Measurements from ENCODE around the gene LRRIQ4. TPM values are rescaled to one million over a fixed set of nuclear protein-coding genes. Genes with fewer than 3 reads are reported as not detected.

LRRIQ4 gene
- total and polyA plus RNA-seq, 7 experiments from 2014 or later = 0.12 TPM; not detected in 6

- H3K27ac ChIP-seq (ENCODE audit: low read depth, low read length) = no peak overlapping the region
- intact Hi-C loops (cut with micrococcal nuclease) = no loop called here
- POLR2A ChIA-PET = no interaction called here
These were observed 28.5 kb downstream of the LRRIQ4 start for GRCh38 chr3:169841171-169841570.

GRCh38 chr3:169842960-169843359 lies 30.3 kb downstream of the LRRIQ4 start:
- no peak for ATAC-seq
- peaks cover 0 to 4% (median 0%) of the 10 kb centered on the region in 7 donors for H3K4me1 Mint-ChIP-seq
- H3K4me1 ChIP-seq (ENCODE audit: control insufficient read depth in 2 of 2, insufficient read depth in 2 of 2, low read length in 2 of 2) = no peaks in the 10 kb centered on the region

More at GRCh38 chr3:169841171-169841570, 28.5 kb downstream of the LRRIQ4 start:
- H3K36me3 ChIP-seq (ENCODE audit: control insufficient read depth in 2 of 3, insufficient read depth in 3 of 3, low read length in 3 of 3) = no peaks in the 10 kb centered on the region
- CTCF ChIA-PET = interaction anchor here (0.6 kb wide), 1 partner anchor 131 kb away, joined by 3 read pairs; no protein-coding TSS in a partner anchor
- H3K9me3 Mint-ChIP-seq = no peaks in the 10 kb centered on the region
- DNase-seq (no peak), ATAC-seq (no peak)
- H3K36me3 Mint-ChIP-seq = peaks cover 0 to 3% (median 0%) of the 10 kb centered on the region in 5 donors
- H3K4me1 ChIP-seq (ENCODE audit: control insufficient read depth in 2 of 2, insufficient read depth in 2 of 2, low read length in 2 of 2) = no peaks in the 10 kb centered on the region
- H3K27ac Mint-ChIP-seq = no peak overlapping the region
- H3K4me3 Mint-ChIP-seq = no peak overlapping the region
- peaks cover 0 to 4% (median 0%) of the 10 kb centered on the region in 7 donors for H3K4me1 Mint-ChIP-seq
- H3K27me3 ChIP-seq (ENCODE audit: control insufficient read depth in 2 of 2, insufficient read depth in 2 of 2, low read length in 2 of 2) = no peaks in the 10 kb centered on the region
- peaks cover 6 to 24% (median 9%) of the 10 kb centered on the region in 5 donors for H3K27me3 Mint-ChIP-seq
- no peaks in the 10 kb centered on the region for H3K9me3 ChIP-seq (ENCODE audit: control insufficient read depth in 2 of 3, low read length in 3 of 3)
- H3K4me3 ChIP-seq (ENCODE audit: low read length) = no peak overlapping the region

GRCh38 chr3:169846458-169847193 lies 34.0 kb downstream of the LRRIQ4 start:
- peaks cover 0 to 24% (median 0%) of the 10 kb centered on the region in 5 donors for H3K27me3 Mint-ChIP-seq
- Histone ChIP-seq H3K36me3 (ENCODE audit: control insufficient read depth in 2 of 3, insufficient read depth in 3 of 3, low read length in 3 of 3) (no peaks in the 10 kb centered on the region), H3K27me3 (ENCODE audit: control insufficient read depth in 2 of 2, insufficient read depth in 2 of 2, low read length in 2 of 2) (no peaks in the 10 kb centered on the region), H3K4me3 (ENCODE audit: low read length) (no peak overlapping the region), H3K9me3 (ENCODE audit: control insufficient read depth in 2 of 3, low read length in 3 of 3) (no peaks in the 10 kb centered on the region), H3K27ac (ENCODE audit: low read depth, low read length) (no peak overlapping the region), H3K4me1 (ENCODE audit: control insufficient read depth in 2 of 2, insufficient read depth in 2 of 2, low read length in 2 of 2) (no peaks in the 10 kb centered on the region)
- no peak overlapping the region for H3K4me3 Mint-ChIP-seq
- intact Hi-C loops (cut with micrococcal nuclease) = no loop called here
- no peaks in the 10 kb centered on the region for H3K36me3 Mint-ChIP-seq
- no peak overlapping the region for H3K27ac Mint-ChIP-seq
- ChIA-PET CTCF (no interaction called here), POLR2A (interaction anchor here (0.6 kb wide), 1 partner anchor 981 kb away, joined by 3 read pairs; no protein-coding TSS in a partner anchor)
- H3K4me1 Mint-ChIP-seq = peaks cover 0 to 2% (median 0%) of the 10 kb centered on the region in 7 donors
- H3K9me3 Mint-ChIP-seq = no peaks in the 10 kb centered on the region
- ATAC-seq (peak; percentile 32), DNase-seq (no peak)

More at GRCh38 chr3:169842960-169843359, 30.3 kb downstream of the LRRIQ4 start:
- H3K9me3 ChIP-seq (ENCODE audit: control insufficient read depth in 2 of 3, low read length in 3 of 3) = no peaks in the 10 kb centered on the region
- intact Hi-C loops (cut with micrococcal nuclease) = no loop called here
- POLR2A ChIA-PET = no interaction called here
- H3K9me3 Mint-ChIP-seq = no peaks in the 10 kb centered on the region
- no peaks in the 10 kb centered on the region for H3K27me3 ChIP-seq (ENCODE audit: control insufficient read depth in 2 of 2, insufficient read depth in 2 of 2, low read length in 2 of 2)
- H3K36me3 Mint-ChIP-seq = peaks cover 0 to 3% (median 0%) of the 10 kb centered on the region in 5 donors
- DNase-seq = no peak
- no peaks in the 10 kb centered on the region for H3K36me3 ChIP-seq (ENCODE audit: control insufficient read depth in 2 of 3, insufficient read depth in 3 of 3, low read length in 3 of 3)
- H3K4me3 ChIP-seq (ENCODE audit: low read length) = no peak overlapping the region
- no peak overlapping the region for H3K27ac ChIP-seq (ENCODE audit: low read depth, low read length)
- peaks cover 6 to 28% (median 13%) of the 10 kb centered on the region in 5 donors for H3K27me3 Mint-ChIP-seq
- H3K4me3 Mint-ChIP-seq = no peak overlapping the region
- CTCF ChIA-PET = interaction anchor here (0.9 kb wide), 1 partner anchor 82 kb away, joined by 3 read pairs; no protein-coding TSS in a partner anchor
- no peak overlapping the region for H3K27ac Mint-ChIP-seq

GRCh38 chr3:169847896-169848295 lies 35.2 kb downstream of the LRRIQ4 start:
- intact Hi-C loops (cut with micrococcal nuclease) = no loop called here
- no peaks in the 10 kb centered on the region for H3K36me3 ChIP-seq (ENCODE audit: control insufficient read depth in 2 of 3, insufficient read depth in 3 of 3, low read length in 3 of 3)
- ATAC-seq (no peak), DNase-seq (no peak)
- Mint-ChIP-seq H3K9me3 (no peaks in the 10 kb centered on the region), H3K4me1 (peaks cover 0 to 2% (median 0%) of the 10 kb centered on the region in 7 donors), H3K27ac (peak overlapping the region in 1 of 9 donors; percentile 85), H3K4me3 (no peak overlapping the region), H3K36me3 (no peaks in the 10 kb centered on the region), H3K27me3 (peaks cover 0 to 23% (median 0%) of the 10 kb centered on the region in 5 donors)
- CTCF ChIA-PET = no interaction called here
- no peak overlapping the region for H3K4me3 ChIP-seq (ENCODE audit: low read length)
- POLR2A ChIA-PET = no interaction called here
- no peaks in the 10 kb centered on the region for H3K9me3 ChIP-seq (ENCODE audit: control insufficient read depth in 2 of 3, low read length in 3 of 3)
- no peak overlapping the region for H3K27ac ChIP-seq (ENCODE audit: low read depth, low read length)
- H3K4me1 ChIP-seq (ENCODE audit: control insufficient read depth in 2 of 2, insufficient read depth in 2 of 2, low read length in 2 of 2) = no peaks in the 10 kb centered on the region
- no peaks in the 10 kb centered on the region for H3K27me3 ChIP-seq (ENCODE audit: control insufficient read depth in 2 of 2, insufficient read depth in 2 of 2, low read length in 2 of 2)

GRCh38 chr3:169848741-169849140 lies 36.1 kb downstream of the LRRIQ4 start:
- Histone ChIP-seq H3K27me3 (ENCODE audit: control insufficient read depth in 2 of 2, insufficient read depth in 2 of 2, low read length in 2 of 2) (no peaks in the 10 kb centered on the region), H3K27ac (ENCODE audit: low read depth, low read length) (no peak overlapping the region), H3K4me1 (ENCODE audit: control insufficient read depth in 2 of 2, insufficient read depth in 2 of 2, low read length in 2 of 2) (no peaks in the 10 kb centered on the region), H3K9me3 (ENCODE audit: control insufficient read depth in 2 of 3, low read length in 3 of 3) (no peaks in the 10 kb centered on the region), H3K4me3 (ENCODE audit: low read length) (no peak overlapping the region), H3K36me3 (ENCODE audit: control insufficient read depth in 2 of 3, insufficient read depth in 3 of 3, low read length in 3 of 3) (no peaks in the 10 kb centered on the region)
- CTCF ChIA-PET = no interaction called here
- POLR2A ChIA-PET = no interaction called here
- no peak overlapping the region for H3K27ac Mint-ChIP-seq
- no peaks in the 10 kb centered on the region for H3K9me3 Mint-ChIP-seq
- intact Hi-C loops (cut with micrococcal nuclease) = no loop called here
- ATAC-seq = no peak
- peaks cover 0 to 17% (median 3%) of the 10 kb centered on the region in 5 donors for H3K27me3 Mint-ChIP-seq
- no peak for DNase-seq
- no peaks in the 10 kb centered on the region for H3K36me3 Mint-ChIP-seq
- H3K4me1 Mint-ChIP-seq = peaks cover 0 to 2% (median 0%) of the 10 kb centered on the region in 7 donors
- no peak overlapping the region for H3K4me3 Mint-ChIP-seq

GRCh38 chr3:169850618-169851017 lies 37.9 kb downstream of the LRRIQ4 start:
- Mint-ChIP-seq H3K4me3 (no peak overlapping the region), H3K4me1 (peaks cover 0 to 2% (median 0%) of the 10 kb centered on the region in 7 donors), H3K27me3 (peaks cover 0 to 19% (median 5%) of the 10 kb centered on the region in 5 donors), H3K27ac (no peak overlapping the region), H3K36me3 (no peaks in the 10 kb centered on the region), H3K9me3 (peaks cover 0 to 1% (median 0%) of the 10 kb centered on the region in 11 donors)
- intact Hi-C loops (cut with micrococcal nuclease) = no loop called here
- ChIA-PET POLR2A (no interaction called here), CTCF (no interaction called here)
- H3K9me3 ChIP-seq (ENCODE audit: control insufficient read depth in 2 of 3, low read length in 3 of 3) = no peaks in the 10 kb centered on the region
- no peaks in the 10 kb centered on the region for H3K27me3 ChIP-seq (ENCODE audit: control insufficient read depth in 2 of 2, insufficient read depth in 2 of 2, low read length in 2 of 2)
- DNase-seq = no peak
- H3K27ac ChIP-seq (ENCODE audit: low read depth, low read length) = no peak overlapping the region
- no peak for ATAC-seq
- no peak overlapping the region for H3K4me3 ChIP-seq (ENCODE audit: low read length)
- no peaks in the 10 kb centered on the region for H3K4me1 ChIP-seq (ENCODE audit: control insufficient read depth in 2 of 2, insufficient read depth in 2 of 2, low read length in 2 of 2)
- H3K36me3 ChIP-seq (ENCODE audit: control insufficient read depth in 2 of 3, insufficient read depth in 3 of 3, low read length in 3 of 3) = no peaks in the 10 kb centered on the region

All from naive thymus-derived CD4-positive, alpha-beta T cell (primary cell).